Activated CD4-positive, alpha-beta T cell treated with anti-CD3 and anti-CD28 coated beads, Interleukin-2, amount 50 U/mL, for 24 hours (primary cell): ENCODE results near the gene PTPRH.

ENCODE experiments used
- DNase-seq, 2 donors: peaks; one replicate each; pipeline ENCODE4 v3.0.0-alpha.2; 2020; ENCODE audit warnings: low read depth in 1 of 2, low spot score in 1 of 2

The PTPRH gene

DNA sequence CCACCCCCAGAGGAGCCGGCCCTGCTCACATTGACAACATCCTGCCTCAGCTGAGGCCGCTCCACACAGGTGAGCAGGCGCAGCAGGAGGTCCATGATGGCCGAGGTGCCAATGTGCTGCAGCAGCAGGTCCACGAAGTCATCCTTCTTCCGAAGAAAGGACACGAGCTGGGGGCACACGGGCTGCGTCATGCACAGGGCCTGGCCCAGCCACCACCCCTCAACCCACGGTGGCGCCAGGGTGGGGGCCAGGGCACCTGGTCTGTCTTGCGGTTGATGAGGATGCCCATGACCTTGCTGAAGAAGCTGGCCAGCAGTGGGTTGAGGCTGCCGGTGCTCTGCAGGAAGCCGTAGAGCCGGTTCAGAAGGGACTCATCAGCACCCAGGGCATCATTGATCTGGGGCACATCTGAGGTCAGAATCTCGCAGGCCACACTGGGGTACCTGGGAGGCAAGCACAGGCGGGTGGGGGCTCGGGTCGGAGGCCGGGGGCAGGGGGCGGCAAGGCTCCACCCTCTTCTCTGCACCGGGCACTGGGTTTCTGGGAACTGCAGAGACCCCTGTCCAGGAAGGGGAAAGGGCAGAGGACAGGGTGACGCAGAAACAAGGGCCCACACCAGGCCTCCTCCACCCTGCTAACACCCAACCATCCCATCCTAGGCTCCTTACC is 36.1 kb upstream of the PTPRH start:
- DNase-seq = no peak

DNA sequence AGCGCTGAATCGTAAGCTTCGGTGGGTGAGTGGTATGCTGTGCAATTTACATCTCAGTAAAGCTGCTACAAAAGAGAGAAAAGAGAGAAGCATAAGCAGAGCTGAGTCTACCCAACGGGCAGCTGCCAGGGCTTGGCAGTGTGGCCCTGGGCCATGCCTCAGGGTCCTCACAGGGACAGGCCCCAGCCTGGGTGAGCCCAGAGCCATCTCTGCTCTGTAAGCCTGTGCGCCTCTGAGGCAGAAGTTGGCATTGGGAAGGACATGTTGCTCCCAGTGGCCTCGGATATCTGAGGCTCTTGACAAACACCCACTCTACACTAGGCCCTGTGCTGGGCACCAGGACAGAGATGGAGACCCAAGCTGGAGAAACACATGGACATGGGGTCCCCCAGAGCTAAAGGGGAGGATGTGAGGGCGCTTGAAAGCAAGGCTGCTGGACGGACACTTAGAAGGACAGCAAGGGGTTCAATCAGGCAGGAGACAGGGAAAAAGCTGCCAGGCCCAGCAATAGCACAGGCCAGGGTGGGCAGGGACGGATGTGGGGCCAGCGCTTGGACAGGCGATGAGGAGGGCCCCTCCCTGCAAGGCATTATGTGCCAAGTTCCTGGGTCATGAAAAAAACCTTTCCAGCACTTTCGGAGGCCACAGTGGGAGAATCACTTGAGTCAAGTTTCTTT is 34.8 kb upstream of the PTPRH start:
- DNase-seq = no peak

DNA sequence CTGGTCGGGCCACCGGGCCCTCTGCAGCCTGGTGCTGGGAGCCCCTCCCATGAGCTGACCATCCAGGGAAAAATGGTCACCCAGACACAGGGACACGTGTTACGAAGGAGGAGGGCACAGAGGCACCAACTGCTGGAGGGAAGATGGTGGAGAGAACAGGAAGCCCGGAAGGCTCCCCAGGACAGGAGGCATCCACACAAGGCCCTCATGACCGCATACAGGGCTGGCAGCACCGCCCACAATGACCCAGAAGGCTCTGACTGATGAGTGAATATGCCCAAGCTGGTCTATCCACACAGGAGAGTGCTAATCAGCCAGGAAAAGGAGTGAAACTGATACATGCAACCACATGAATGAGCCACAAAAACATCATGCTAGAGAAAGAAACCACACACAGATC is 33.2 kb upstream of the PTPRH start:
- DNase-seq = no peak

DNA sequence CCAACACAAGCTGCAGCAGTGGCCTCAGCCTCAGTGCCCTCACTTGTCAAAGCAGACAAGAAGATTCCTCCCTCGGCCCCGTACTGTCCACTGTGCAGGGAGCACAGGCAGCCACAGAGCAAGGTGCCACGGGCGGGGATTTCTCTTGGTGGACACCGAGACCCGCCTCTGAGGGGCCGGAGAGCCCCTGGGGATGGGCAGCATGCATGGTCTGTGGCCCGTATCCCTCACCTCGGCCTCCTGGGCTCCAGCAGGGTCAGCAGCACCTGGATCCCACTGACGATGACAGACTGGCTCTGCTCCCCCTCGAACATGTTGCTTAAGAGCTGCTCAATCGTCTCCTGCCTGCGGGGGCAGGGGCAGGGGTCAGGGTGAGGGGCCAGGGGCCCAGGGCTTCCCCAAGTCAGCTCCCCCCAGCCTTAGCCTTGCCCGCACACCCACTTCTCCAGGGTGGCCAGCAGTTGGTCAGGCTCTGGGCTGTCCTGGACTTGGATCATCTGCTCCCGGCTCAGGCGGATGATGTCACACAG is 32.7 kb upstream of the PTPRH start:
- DNase-seq = no peak

DNA sequence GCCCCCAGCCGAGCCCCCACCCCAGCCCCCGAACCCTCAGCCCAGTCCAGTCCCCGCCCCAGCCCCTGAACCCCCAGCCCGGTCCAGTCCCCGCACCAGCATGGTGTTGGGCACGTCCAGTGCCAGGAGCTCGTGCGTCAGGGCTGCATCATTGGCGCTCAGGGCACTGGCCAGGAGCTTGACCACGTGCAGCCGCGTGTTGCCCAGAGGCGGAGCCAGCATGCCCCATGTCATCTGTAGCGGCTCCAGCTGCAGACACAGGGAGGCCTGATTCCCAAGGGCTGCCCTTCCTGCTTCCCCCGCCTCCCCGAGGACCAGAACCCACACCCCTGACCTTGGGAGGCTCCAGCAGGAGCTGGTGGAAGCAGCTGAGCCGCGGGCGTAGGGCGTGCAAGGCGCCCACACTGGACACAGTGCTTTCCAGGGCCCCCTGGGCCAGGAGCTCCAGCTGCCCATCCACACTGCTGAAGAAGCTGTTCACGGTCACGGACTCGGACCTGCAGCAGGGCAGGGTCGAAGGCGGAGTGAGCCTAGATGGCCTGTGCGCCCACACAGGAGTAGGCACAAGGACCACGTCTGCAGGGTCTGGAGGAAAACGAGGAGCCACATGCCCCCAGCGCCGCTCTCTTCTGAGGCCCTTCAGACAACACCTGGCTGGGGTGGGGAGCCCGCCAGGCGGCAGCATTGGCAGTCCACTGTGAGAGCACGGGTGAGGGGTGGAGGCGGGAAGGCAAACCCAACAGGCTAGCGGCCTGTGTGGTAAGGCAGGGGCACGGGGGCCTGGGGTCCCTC is 32.0 kb upstream of the PTPRH start:
- DNase-seq = no peak

DNA sequence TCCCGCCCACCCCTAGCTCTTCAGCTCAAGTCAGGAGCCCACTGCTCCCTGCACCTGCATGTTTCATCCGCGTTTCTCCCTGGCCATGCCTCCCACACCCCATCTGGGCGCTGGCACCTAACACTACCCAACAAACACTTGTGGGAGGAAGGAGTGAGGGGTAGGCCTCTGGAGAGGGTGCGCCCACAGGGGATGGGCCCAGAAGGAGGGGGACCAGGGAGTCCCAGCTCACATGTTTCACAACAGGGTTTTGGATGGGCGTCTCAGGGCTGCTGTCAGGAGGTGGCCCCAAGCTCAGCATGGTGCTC is 31.4 kb upstream of the PTPRH start:
- no peak for DNase-seq

DNA sequence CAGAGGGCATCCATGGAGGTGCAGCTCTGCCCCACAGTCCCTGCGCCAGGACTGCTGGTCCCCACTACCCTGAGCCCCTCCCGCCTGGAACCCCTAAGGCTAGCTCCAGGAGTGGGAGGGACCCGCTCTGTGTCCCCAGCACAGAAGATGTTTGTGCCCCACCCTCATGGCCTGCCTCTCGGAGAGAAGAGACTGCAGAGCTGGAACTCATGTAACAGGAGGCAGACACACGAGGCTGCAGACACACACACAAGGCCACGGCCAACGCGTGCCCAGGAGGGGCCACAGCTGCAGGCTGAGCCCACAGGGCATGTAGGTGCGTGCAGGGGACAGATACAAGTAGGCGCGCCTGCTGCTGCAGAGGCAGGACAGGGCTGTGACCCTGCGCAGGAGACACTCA is 29.7 kb upstream of the PTPRH start:
- no peak for DNase-seq

DNA sequence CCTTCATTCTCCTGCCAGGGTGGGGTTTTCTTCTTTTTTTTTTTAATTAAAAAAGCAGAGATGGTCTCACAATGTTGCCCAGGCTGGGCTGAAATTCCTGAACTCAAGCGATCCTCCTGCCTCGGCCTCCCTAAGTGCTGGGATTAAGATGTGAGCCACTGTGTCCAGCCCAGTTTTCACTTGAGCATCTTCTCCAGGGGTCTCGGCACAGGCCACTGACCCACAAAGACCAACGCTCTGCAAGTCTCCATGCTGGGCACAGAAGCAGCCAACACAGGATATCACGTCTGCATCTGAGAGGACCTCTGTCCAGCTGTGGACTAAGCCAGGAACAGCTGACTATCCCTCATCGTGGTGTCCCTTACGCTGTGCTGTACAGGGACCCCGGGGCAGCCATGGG is 28.7 kb upstream of the PTPRH start:
- DNase-seq = no peak

DNA sequence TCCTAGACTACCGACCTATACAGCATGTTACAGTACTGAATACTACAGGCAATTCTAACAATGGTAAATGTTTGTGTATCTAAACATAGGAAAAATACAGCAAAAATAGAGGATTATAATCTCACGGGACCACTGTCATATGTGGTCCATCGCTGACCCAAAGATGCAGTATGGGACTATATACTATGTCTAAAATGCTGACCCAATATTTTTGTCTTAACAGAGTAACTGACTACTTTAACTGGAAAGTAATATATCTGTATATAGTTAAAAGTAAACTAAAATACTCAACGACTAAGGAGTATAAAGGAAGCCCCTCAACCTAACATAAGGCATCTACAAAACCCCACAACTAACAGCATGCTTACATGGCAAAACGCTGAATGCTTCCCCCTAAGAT is 23.7 kb upstream of the PTPRH start:
- no peak for DNase-seq

DNA sequence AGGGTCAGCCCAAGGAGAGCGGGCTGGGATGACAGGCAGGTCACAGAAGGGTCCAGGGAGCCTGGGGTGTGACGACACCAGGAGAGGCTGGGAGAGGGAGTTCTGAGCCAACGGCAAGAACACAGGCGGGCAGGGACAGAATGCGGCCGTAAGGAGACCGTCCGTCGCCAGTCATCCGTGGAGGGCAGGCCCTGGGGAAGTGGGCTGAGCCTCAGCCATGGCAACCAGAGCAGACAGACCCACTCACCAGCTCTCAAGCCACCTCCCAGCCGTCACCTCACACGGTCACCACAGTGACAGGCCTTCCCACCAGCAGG is 22.9 kb upstream of the PTPRH start:
- DNase-seq = no peak

DNA sequence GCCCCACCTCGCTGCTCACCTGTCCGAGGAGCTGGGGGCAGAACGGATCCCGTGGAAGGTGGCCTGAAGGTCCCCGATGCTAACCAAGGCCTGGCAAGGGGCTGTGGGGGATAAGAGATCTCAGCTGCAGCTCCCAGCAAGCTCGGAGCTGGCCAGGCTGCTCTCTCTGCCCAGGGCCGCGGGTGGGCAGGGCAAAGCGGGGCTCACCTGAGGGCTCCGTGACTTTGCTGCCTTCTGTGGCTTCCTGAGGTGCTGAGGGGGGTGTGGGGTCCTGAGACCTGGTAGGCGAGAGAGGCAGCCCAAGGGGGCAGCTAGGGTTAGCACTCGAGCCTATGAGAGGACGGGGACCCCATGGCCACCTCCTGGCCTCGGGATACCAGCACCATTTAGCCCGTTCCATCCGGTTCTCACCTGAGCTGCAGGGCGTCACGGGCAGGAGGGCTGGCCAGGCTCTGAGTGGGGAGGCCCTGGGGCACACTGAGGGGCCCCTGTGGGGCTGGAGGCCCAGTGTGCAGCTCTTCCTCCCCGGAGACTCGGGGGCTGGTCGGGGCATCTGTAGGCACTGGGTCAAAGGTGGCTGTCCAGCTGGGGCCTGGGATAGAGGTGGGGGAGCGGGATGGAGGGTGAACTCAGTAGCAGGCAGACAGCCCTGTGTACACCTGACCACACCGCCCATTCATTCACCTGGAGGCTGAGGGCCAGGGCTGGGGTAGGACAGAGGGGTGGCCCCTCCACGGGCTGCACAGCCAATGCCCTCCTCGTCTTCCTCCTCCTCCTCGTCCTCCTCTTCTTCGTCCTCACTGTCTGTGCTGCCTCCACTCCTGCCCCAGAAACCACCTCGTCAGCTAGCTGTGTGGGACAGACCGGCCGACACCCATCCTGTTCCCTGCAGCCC is 22.3 kb upstream of the PTPRH start:
- no peak for DNase-seq

DNA sequence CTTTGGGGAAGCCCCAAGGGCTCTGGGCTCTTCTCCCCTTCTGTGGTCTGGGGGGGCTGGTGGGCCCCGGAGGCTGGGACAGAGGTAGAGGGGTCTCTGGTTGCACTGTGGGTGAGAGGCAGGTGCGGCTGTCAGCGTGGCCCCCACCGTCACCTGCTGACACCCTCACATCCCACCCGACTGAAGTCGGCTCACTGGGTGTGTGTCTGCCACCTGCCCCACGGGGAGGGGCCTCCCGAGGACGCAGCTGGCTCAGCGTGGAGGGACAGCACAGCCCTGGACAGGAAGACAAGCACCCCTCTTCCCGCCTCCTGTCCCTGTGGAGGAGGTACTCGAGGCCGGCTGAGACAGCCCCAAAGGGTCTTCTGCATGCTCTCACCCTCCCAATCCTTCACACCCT is 21.5 kb upstream of the PTPRH start:
- DNase-seq = no peak

DNA sequence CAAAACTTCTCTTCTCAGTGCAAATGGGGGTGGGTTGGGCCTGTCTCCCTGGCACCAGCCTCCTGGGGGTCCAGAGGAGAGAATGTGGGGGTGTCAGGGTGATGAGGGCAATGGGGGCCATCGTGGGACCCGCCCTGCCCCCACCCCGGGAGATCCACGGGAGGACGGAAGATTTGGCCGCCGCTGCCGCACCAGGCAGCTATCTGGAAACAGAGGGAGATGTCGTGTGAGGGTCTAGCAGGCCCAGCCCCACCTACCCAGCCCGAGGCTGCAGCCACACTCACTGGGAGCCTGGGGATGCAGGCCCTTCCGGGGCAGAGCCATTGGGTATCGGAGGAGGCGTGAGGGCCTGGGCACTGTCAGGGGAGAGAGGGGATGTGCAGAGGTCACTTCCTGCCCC is 21.0 kb upstream of the PTPRH start:
- no peak for DNase-seq

DNA sequence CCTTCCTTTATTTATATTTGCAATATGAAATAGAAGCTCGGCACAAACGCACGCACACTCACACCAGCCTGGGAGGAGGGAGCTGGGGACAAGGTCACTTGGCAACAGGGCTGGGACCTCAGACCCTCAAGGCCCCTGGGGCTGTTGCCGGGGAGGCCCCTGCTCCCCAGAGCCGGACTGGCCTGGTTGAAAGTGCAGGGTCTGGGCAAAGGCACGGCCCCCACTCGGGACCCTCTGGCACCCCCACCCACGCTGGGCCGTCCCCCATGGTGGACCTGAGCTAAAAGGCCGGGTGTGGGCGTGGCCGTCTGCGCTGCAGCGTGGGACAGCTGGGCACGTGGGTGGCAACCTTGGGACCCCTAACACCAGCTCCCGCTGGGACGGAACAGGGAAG is 20.5 kb upstream of the PTPRH start:
- no peak for DNase-seq

DNA sequence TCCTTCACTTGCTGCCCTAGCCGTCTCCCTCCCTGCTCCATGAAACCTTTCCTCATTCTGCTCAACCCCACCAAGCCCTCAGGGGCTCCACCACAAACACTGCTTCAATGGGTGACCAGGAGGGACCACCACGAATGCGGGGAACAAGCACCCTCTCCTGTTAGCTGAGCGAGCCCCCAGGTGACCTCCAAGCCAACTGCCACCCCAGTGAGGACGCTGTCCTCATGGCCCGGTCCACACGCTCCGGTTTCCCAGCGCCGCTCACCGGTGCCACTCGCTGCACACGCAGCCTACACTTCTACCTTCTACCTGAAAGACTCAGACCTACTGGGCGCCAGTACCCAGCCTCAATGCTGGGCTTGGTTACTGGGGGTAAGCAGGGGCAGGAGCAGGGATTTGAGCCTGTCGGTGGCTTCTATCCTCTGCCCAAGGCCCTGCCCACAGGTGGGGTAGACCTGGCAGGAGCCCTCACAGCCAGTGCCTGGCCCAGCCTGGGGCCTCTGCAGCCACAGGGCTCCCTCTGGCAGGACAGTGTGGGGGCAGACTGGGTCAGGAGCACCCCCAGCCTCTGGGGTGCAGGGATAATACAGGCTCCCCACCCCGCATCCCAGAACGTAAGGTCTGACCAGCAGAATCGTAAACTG is 20.0 kb upstream of the PTPRH start:
- no peak for DNase-seq

DNA sequence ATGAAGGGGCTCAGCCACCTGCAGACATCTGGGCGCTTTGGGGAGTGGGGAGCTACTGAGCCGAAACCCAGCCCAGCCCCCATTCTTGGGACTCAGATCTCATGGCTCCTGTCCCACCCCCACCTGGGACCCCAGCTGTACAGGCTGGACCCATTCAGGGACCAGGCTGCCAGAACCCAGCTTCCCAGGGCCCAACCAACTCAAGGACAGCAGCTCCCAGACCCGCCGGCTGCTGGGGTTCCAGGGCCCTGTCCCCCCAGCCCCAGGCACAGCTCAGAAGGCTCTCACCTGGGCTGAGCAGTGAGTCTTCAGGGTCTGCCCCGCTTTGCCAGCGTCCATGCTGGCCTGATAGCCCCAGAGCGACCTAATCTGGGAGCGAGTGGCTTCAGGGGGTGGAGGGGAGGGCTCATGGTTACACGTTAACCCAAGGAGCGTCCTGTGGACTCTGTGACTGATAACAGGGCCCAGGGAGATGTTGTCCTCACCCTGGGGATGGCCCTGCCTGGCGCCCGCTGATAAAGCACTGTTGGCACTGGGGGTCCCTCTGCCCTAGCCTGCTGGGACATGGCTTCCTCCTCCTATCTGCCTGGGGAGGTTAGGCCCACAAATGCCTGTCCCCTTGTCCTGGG is 19.2 kb upstream of the PTPRH start, which contains the start of gene TMEM86B:
Gene TMEM86B, minus strand, starts transcription at position 361 of the 629 bp plus-strand sequence. Its CDS starts 22 bp downstream, at position 339.
- no peak for DNase-seq

DNA sequence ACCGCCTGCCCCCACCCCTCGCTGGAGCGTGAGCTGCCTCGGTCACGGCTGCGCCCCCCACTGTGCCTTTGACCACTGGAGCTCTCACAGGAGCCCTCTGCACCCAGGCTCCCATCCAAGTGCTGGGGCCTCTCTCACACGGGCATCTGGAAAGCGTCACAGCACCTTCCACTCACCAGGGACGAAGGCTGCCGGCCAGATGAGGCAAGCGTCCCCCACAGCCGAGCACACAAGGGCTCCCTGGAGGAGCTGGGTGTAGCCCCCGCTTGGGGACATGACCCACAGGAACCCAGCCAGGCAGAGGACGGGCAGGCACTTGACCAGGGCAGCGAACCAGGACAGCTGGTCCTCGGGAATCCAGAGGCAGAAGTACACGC is 18.7 kb upstream of the PTPRH start:
- DNase-seq = no peak

DNA sequence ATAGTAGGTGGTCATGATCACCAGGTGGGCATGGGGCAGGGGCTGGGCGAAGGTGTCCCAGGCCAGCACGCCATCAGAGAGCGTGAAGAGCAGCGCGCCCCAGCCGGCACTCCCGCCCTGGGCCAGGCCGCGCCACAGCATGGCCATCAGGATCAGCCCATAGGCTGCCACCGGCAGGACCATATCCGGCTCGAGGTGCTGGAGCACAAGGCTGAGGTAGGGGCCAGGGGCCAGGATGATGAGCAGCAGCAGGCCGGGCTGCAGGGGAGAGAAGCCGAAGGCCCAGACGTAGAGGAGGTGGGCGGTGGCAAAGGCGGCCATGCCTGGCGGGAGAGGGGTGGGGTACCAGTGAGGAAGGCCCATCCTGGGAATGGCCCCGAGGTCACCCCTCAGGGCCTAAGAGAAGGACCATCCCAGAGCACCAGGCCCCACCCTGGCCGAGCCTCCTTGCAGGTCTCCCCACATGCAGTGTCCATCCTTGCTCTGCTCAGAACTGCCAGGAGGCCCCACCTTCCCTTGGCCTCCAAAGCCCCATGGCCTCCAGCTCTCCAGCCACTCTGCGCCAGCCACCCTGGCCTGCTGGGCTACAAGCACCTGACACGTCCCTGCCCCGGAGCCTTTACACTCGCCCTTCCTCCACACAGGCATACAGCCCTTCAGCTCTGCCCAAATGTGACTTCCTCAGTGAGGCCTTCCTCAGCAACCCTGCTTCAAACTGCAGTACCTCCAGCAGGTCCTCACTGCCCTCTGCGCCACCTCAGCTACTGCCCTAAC is 18.1 kb upstream of the PTPRH start:
- no peak for DNase-seq

DNA sequence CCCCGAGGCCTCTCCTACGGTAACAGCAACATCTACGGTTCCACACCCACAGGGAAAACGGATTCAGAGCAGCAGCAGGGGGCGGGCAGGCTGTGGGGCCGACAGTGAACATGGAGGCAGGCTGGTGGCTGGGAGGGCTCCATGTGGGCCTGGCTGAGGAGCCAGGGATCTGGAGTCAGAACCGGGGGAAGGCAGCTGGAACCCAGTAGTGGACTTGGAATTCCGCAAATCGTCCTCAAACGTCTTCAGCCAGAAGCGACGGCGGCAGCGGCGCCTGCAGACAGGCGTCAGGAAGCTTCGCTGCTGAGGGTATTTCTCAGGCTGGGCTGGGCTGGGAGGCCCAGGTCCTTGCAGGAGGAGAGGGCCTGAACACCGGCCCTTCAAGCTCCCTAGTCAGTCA is 17.5 kb upstream of the PTPRH start:
- no peak for DNase-seq

DNA sequence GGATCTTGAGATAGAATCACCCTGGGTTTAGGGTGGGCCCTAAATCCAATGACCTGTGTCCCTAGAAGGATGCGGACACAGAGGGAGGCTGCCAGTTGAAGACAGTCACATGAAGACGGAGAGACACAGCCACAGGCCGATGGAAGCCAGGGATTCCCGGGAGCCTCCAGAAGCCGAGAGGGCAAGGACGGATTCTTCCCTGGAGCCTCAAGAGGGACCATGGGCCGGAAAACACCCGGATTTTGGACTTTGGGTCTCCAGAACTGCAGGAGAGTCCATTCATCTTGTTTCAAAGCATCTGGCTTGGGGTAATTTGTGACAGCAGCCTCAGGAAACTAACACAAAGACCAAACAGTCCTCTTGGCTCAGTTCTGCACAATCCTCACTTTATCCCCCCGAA is 17.0 kb upstream of the PTPRH start:
- no peak for DNase-seq
